GM21737 (cell line): ENCODE measurements around the gene TNC.
"Not testable (repeated sequence)": the region's sequence is repeated elsewhere in the genome, so short reads cannot be mapped to it uniquely, and the experiment has no call there.

Source experiments
- ATAC-seq: cut with Tn5 transposase; IDR thresholded peaks from one replicate; pipeline ENCODE4 v1.9.1; 2021; ENCODE audit warnings: mild to moderate bottlenecking, moderate library complexity; ENCODE audit not compliant: unreplicated experiment

The TNC gene

DNA sequence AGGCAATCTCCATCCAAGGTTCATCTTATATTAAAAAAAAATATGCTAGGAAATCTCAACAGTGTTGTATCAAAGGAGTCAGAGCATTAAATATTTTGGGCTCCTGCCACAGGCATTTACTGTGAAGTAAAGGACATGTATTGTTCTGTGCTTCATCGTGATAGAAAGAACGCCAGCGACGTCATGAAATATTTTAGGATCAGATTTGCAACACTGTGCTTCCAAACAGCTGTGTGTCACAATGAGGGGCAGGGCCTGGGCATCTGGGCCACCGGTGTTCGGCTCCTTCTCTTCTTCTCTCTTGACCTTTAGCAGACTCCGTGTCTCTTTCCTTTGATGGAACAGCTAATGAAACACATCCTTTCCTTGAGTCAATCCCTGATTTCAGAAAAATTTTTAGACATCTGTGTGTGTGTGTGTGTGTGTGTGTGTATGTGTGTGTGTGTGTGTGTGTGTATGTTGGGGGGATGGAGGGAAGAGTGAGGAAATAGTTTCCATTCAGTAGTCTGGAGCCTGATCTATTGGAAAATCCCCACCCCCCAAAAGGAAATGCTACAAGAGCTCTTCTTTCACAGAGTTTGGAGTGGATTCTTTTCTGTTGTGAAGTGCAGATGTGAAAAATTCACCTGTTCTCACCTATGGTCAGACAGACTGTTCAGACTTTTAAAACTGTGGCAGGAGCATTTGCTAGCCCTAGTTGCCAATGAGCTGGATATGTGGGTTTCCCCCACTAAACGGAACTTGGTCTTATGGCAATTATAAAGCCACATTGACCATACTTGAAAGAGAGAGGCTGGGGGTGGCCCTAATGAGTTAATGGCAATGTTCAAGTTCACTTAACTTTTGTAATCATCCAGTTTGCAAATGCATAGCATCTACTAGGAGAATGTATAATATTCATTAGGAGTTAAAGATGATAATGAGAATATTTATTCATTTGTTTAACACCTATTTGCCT is 18.1 kb upstream of the TNC start:
- ATAC-seq: no peak

DNA sequence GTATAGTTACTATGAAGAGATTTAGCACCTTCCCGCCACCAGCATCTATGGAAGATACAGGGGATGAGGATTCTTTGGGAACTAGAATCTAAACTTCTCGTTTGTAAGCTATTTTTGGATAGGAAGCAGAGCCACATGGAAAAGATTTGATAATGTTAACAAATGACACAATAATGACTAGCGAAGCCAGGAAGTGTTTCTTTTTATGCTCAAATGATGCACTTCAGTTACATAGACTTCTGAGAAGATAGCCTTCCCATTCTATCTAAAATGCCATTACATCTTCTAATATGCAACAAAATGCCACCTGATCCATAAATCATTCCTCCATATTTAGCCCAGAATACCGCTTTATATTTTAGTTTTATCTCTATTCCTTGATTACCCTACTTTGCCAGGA is 17.0 kb upstream of the TNC start:
- no peak for ATAC-seq

DNA sequence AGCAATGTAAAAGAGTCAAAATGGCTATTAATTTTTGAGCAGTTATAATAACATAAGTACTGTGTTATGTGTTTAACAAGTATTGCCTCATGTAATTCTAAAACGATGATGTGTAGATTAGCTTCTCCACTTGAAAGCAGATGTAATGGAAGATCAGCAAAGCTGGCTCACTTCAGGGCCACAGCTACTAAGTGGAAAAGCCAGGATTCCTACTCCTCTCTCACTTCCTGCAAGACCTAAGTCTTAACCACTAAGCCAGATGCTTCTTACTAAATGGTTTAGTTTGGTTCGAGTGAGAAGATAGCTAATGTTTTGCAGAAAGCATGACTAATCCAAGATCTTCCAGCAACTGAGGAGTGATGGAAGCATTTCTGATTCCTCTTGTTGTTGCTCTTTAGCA is 15.7 kb upstream of the TNC start:
- no peak for ATAC-seq

DNA sequence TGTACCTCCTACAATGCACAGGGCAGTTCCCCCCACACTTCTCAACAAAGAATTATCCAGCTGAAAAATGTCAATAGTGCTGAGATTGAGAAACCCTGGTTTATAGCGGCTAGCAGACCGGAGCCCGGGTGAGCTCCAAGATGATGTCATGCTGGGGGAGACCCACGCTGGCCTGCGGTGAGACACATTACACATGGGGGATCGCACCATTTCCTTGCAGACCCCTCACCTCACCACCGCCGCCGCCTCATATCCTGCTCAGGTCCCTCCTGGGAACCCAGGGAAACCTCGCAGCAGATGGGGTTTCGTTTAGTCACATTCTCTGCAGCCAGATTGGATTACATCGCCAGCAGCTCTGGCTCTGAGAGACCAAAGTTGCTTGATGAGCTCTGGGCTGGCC is 14.7 kb upstream of the TNC start:
- no peak for ATAC-seq

DNA sequence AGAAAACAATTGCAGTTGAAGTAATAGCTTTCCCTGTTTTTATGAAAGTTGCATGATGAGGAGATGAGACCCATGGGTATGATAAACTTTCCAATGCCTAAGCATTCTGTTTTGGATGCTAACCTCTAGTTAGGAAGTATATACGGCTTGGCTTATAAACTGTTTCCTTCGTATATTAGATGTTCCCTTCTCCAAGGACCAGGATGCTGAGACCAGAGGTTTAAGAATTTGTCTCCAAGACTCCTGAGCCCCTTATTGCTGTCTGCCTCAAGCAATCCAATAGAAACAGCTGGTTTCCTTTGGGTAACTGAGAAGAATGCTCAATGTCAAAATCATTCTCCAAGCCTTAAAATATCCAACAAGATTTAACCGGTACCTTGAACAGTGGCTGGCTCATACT is 12.2 kb upstream of the TNC start:
- no peak for ATAC-seq

DNA sequence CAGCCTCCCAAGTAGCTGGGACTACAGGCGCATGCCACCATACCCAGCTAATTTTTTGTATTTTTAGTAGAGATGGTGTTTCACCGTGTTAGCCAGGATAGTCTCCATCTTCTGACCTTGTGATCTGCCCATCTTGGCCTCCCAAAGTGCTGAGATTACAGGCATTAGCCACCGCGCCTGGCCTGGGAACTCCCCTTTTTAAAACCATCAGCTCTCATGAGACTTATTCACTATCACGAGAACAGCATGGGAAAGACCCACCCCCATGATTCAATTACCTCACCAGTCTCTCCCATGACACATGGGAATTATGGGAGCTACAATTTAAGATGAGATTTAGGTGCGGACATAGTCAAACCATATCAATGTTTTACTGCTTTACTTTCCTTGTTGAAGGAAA is 10.8 kb upstream of the TNC start:
- ATAC-seq: not testable (repeated sequence)

DNA sequence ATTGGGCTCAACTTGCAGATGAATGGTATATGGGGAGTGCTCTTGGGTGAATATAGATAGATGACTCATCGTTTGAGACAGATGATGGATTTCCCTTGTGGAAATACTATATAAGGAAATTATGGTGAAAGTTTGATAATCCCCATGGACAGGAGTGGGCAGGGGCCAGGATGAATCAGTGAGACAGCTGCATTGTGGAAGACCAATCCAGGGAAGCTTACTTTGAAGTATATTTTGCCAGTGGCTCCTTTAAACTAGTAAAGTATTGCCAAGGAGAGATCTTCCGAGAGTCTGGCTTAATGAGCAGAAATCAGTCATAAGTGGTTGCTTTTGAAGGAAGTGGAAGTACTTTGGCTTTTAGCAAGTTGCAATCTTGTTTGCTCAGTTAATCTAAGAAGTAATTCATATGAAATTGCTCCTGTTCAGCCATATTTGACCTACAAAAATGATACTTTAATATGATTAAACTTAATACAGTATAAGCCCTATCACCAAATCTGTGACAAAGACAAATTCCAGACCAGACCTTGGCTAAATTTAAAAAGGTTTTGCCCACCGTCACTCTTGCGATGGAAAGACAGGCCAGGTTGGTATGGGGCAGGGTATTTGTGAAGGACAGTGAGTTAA is 9.3 kb upstream of the TNC start:
- no peak for ATAC-seq

DNA sequence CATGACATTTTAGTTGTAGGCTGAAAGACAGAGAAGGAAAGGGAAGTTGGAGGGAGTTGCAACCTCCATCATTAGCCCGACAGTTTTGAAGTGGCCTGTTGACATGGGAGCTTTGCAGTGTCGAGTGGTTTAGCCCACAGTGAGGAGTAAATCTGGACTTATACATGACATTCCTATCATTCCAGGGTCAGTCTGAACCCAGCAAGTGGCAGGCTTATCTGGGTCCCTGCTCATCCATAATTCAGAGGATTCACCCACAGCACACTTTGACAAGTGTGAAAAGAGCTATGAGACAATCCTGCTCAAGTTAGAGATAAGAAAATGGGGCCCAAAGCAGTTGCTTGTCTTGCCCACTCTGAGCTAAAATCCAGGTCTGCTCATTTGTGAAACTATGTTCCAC is 8.4 kb upstream of the TNC start:
- ATAC-seq: no peak

DNA sequence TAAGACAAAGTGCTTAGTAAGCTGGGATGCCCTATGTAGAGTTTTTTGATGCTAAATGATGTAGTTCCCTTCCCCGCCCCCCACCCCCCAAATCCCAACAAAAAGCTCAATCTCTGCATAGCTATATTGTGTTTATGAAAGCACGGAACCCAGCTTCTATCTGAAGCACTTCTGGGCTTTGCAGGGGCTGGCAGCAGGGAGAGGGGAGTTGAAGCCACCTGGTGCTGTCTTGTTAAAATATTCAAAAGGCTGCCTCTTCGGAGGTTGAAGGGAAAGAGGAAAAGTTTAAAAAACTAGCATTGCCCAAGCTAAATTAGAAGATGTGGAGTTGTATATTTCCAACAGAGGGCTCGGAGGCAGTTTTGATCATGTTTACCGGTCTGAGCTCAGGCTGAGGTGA is 5.0 kb upstream of the TNC start:
- ATAC-seq: no peak

DNA sequence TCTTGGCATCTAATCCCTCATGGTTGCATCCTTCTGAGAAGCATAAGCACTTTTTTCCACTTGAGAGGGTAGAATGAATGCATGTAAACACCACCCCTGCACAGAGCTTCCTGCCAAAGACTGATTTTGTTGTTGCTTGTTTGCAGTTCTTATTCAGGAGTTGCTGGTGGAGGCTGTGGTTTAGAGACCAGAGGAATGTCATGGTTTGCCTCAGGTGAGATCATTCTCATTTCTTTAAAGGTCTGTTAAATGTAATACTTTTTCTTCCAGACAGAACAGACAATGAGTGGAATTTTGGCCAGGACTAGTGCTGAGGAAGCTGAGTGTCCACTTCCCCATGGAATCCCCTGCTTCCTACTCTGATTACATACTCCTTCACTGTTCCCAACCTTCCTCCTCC is 3.2 kb upstream of the TNC start:
- no peak for ATAC-seq

DNA sequence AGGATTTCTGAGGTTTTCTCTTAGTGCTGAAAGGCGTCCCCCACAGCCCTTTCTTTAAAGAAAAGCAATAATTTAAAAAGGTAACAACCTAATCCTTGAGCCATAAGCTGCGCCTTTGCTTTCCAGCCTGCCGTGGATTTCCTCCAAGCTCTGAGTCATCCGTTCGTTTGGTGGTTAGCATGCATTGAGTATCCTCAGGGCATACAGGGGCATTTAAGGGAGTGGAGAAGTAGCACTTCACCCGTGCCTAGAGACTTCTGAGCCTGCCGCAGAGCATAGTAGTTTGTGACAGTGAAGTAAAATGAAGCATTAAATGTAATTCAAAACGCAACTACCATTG is 892 bp upstream of the TNC start:
- ATAC-seq: no peak

DNA sequence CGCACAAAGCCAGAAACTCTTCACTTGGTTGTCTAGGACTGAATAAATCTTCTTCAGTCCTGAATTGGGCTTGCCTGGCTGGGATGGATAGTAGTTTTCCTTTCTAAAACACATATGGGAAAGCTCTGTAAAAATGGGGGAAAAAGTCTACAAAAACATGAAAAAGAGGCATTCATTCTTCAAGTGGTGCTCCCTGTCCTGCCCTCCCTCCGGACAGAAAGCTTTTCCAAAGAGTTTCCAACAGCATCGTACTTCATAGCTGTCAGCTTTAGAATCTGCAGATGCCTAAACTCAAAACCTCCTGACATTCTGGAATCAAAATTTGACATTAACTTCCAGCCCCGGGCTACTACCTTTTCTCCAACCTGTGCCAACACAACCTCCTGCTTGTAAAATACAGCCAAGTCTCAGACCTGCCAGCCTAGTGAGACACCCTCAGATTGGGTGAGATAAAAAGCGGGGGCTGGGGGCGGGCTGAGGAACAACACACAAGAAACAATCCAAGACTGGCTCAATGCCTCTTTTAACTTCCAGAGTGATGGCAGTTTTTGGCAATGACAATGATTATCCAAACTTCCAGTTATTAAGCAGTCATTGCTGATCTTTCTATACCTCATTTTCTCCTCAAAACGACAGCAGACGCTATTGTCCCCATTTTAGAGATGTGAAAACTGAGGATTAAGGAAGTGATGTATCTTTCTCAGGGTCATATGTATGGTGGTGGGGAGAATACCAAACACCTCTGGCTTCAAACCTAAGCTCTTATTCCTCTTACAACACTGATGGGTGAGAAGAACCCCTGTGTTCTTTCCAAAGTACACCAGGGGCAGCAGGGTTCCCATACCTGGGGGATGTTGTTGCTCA is 1.3 kb downstream of the TNC start:
- ATAC-seq: no peak

DNA sequence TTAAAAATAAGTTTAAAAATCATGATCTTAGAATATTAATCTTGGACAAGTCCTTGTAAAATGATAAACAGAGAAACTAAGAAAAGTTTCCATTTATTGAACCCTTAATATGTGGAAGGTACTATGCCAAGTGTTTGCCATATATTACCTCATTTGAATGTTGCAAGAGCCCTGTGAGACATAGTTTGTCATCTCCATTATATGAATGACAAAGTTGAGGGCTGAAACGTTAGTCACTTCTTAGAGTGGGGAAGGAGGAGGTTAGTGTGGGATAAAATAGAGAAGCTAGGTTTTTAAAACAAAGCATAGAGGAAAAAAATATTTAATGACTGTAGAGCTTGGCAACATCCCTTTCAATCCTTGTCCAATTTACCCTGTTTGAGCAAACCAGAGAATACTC is 2.0 kb downstream of the TNC start:
- no peak for ATAC-seq

DNA sequence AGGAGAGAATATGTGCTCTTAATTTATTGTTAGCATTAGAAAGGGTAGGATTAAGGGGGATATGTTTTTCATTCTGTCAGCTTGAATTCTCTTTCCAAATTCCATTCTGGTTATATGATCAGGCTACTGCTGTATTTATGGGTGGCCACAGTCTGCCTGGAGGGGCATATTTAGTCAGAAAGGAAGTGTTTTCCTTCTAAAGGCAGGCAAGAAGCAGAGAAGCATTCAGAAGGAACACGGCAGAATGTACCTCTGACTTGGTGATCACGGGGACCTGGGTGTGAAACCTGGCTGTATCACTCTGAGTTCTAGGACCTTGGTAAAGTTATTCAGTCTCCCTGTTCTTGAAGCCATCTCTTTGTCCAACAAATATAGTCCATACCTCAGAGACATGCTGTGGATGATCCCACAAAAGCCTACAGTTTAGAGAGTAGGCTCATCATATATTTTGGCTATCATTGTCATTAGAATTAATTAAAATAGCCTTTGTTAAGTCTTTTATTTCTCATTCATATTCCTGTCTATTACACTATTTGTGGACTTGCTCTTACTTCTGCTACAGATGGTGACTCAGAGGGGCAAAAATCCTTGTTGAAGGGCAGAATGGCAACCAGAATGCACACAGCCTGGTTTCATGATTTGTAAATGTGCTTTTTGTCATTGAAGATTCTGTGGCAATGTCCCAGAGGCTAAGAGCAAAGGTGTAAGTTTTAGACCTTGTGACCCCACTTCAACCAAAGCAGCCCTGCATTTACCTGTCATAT is 2.7 kb downstream of the TNC start:
- no peak for ATAC-seq

DNA sequence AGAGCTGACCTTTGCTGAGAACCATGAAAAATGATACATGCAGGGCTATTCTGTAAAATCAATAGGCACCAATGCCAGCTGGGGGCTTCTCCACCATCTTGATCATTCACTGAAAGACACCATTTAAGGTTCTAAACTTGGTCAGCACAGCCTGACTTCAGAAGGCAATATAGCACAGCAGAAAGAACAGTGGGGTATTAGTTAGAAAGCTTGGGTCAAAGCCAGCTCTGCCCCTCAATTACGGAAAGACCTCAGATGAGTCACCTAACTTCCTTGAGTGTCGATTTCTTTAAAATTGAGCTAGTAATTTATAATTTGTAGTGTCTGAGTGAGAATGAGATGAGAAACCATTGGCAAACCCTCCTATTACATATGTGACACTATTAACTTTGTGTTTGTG is 3.4 kb downstream of the TNC start:
- ATAC-seq: no peak

DNA sequence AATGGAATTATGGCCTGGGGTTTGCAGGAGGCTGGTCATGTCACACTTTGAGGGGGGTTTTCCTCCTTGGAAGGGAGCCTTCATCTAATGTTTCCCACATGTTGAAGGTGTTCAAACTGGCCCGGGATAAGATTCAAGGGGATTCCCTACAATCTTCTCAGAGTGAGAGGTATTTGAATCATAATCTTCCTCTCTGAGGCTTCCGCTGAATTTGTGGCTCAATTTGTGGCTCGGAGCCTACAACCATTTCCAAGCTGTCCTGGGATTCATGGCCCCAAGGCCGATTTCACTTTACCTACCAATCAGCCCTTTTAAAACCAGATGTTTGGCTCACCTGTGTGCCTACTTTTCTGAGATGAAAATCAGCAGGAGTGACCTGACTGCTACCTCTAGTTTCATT is 3.9 kb downstream of the TNC start:
- ATAC-seq: no peak

DNA sequence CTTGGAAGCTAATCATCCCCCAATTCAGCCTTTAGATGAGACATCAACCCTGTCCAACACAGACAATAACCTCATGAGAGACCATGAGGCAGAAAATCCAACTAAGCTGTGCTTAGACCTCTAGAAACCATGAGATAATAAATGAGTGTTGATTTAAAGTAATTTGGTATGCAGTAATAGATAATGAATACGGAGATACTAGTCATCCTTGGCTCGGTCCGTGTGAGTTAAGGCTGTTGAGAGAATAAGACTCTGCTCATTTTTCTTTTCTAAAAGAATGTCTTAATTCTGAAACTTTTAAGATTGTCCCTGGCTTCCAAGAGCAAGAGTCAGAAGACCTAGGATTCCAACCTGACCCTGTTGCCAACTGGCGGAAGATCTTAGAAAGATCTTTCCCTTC is 6.1 kb downstream of the TNC start:
- no peak for ATAC-seq

DNA sequence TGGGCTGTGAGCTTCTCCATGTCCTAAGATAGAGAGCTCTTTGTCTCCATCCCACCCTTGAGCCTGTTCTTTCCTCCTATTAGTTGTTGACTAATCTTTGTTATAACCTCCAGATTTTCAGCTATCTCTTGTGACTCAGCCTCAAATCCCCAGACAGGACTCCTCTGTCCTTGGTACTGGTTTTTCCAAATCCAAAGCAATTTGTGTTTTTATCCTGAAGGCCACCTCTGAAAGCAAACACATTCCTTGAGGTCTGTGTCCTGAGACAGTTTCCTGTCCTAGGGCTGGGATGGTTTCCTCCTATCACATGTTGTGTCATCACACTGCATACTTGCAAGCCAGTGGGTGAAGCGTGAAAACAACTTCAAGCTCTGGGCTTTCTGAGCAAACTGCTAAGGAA is 8.5 kb downstream of the TNC start:
- ATAC-seq: no peak

DNA sequence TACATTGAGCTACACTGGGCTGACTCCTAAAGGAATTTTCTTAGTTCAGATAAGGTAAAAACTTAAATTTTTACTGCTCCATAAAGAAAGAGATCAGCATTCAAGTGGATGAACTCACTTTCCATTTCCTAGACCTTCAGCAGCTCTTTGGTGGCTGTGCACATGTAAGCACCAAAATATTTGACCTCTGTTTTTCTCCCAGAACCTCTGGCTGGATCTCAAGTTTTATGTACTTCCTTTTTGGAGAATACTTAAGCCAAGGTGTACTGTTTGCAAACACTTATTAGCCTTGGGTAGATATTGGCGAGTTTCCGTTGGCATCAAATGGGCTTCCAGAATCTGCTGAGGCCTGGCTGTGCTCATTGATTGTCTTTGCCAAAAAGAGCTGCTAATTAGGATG is 10.3 kb downstream of the TNC start:
- no peak for ATAC-seq

DNA sequence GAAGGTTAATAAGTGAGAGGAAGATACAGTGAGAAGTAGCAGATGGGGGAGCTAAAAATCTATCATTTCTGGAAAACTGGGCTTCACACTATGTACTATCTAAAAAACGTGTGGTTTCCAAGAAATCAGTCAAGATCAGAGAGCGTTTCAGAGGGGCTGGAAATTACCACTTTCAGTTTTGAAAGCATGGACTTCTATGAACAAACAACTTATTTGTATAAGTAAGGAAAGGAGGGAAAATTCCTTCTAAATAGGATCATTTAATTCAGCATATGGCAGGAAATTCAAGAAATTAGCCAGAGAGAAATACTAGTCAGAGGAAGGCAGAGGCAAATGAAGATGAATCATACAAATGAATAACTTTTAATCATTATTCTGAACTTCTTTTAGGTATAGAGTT is 11.3 kb downstream of the TNC start:
- no peak for ATAC-seq

DNA sequence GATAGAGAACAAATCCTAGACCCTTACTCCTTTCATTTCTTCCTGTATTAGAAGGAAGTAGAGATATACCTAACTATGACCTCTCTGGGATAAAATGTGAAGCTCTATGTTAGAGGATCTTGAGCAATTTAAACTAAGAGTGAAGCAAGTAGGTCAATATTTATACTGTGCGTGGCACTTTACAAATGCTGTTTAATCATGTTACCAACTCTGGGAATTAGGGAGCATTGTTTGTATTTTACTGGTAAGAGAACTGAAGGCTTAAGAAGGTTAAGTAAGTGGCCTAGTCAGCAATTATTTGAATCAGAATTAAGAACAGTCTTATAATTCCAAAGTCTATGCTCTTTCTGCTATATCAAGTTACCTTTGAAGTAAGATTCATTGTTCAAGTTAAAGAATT is 12.0 kb downstream of the TNC start:
- no peak for ATAC-seq
